H9 (cell line): ENCODE measurements around the gene PRPS2. TPM values are rescaled to one million over a fixed set of nuclear protein-coding genes. Genes with fewer than 3 reads are reported as not detected.

Source experiments
- DNase-seq: peaks from one replicate; pipeline ENCODE4 v3.0.0-alpha.2; 2017
- H2AFZ ChIP-seq: one replicate; pipeline ENCODE4 v1.6.1; 2013; ENCODE audit warnings: mild to moderate bottlenecking, low read length, control low read depth, moderate library complexity
- H2AK5ac ChIP-seq: 2 replicates; pipeline ENCODE4 v1.6.1; 2013; ENCODE audit warnings: low read length, control low read depth, mixed read lengths; ENCODE audit not compliant: insufficient read length
- H2BK120ac ChIP-seq: one replicate; pipeline ENCODE4 v1.6.1; 2013; ENCODE audit warnings: low read depth, mild to moderate bottlenecking, low read length, control low read depth, inconsistent platforms; ENCODE audit not compliant: poor library complexity, severe bottlenecking
- H2BK12ac ChIP-seq: 2 replicates; pipeline ENCODE4 v1.6.1; 2013; ENCODE audit warnings: low read length, control low read depth, mixed read lengths, low read depth; ENCODE audit not compliant: insufficient read length
- H2BK15ac ChIP-seq: 2 replicates; pipeline ENCODE4 v1.6.1; 2013; ENCODE audit warnings: low read depth, low read length, control low read depth
- H2BK20ac ChIP-seq: one replicate; pipeline ENCODE4 v1.6.1; 2013; ENCODE audit warnings: low read depth, mild to moderate bottlenecking, low read length, control low read depth, inconsistent platforms; ENCODE audit not compliant: poor library complexity, severe bottlenecking
- H2BK5ac ChIP-seq: 2 replicates; pipeline ENCODE4 v1.6.1; 2013; ENCODE audit warnings: low read length, control low read depth, mixed read lengths; ENCODE audit not compliant: insufficient read length
- H3K14ac ChIP-seq: 2 replicates; pipeline ENCODE4 v1.6.1; 2013; ENCODE audit warnings: low read length, control low read depth; ENCODE audit not compliant: insufficient read depth
- H3K18ac ChIP-seq: 2 replicates; pipeline ENCODE4 v1.6.1; 2013; ENCODE audit warnings: low read depth, mild to moderate bottlenecking, mixed read lengths, low read length, control low read depth; ENCODE audit not compliant: insufficient read length
- H3K23ac ChIP-seq: 2 replicates; pipeline ENCODE4 v1.6.1; 2013; ENCODE audit warnings: low read length, control low read depth, mixed read lengths, low read depth; ENCODE audit not compliant: insufficient read length
- H3K23me2 ChIP-seq: 2 replicates; pipeline ENCODE4 v1.6.1; 2013; ENCODE audit warnings: low read depth, mild to moderate bottlenecking, mixed read lengths, low read length, control low read depth; ENCODE audit not compliant: insufficient read length, poor library complexity, severe bottlenecking
- H3K27ac ChIP-seq: 2 replicates; pipeline ENCODE4 v1.5.1; 2013; ENCODE audit warnings: low read length, control low read depth, mixed read lengths, low read depth; ENCODE audit not compliant: insufficient read length
- H3K27me3 ChIP-seq: 2 replicates; pipeline ENCODE4 v1.6.1; 2013; ENCODE audit warnings: low read length, control low read depth, inconsistent platforms; ENCODE audit not compliant: insufficient read depth
- H3K4ac ChIP-seq: 2 replicates; pipeline ENCODE4 v1.6.1; 2013; ENCODE audit warnings: low read depth, mild to moderate bottlenecking, control low read depth, inconsistent platforms, low read length, moderate library complexity
- H3K4me1 ChIP-seq: 2 replicates; pipeline ENCODE4 v1.6.1; 2013; ENCODE audit warnings: low read length, control low read depth, inconsistent platforms; ENCODE audit not compliant: insufficient read depth
- H3K4me2 ChIP-seq: 2 replicates; pipeline ENCODE4 v1.6.1; 2013; ENCODE audit warnings: low read length, control low read depth, mixed read lengths; ENCODE audit not compliant: insufficient read length, insufficient read depth
- H3K56ac ChIP-seq: 2 replicates; pipeline ENCODE4 v1.6.1; 2013; ENCODE audit warnings: low read depth, mild to moderate bottlenecking, mixed read lengths, low read length, control low read depth; ENCODE audit not compliant: insufficient read length
- H3K79me1 ChIP-seq: 2 replicates; pipeline ENCODE4 v1.6.1; 2013; ENCODE audit warnings: low read depth, mild to moderate bottlenecking, moderate library complexity, low read length, control low read depth, inconsistent platforms; ENCODE audit not compliant: insufficient read depth, poor library complexity, severe bottlenecking
- H3K79me2 ChIP-seq: 2 replicates; pipeline ENCODE4 v1.6.1; 2013; ENCODE audit warnings: low read length, control low read depth, inconsistent platforms; ENCODE audit not compliant: insufficient read depth
- H3K9ac ChIP-seq: 2 replicates; pipeline ENCODE4 v1.6.1; 2013; ENCODE audit warnings: low read length, control low read depth, mixed read lengths; ENCODE audit not compliant: insufficient read length; ENCODE audit errors: extremely low read depth
- H3K9me3 ChIP-seq: one replicate; pipeline ENCODE4 v1.6.1; 2013; ENCODE audit warnings: low read depth, low read length, inconsistent platforms; ENCODE audit not compliant: control insufficient read depth
- H3T11ph ChIP-seq: one replicate; pipeline ENCODE4 v1.6.1; 2013; ENCODE audit warnings: mild to moderate bottlenecking, low read length, control low read depth, inconsistent platforms
- H4K20me1 ChIP-seq: one replicate; pipeline ENCODE4 v1.6.1; 2013; ENCODE audit not compliant: control insufficient read depth, insufficient read length, insufficient read depth
- H4K5ac ChIP-seq: 2 replicates; pipeline ENCODE4 v1.6.1; 2013; ENCODE audit warnings: low read depth, mild to moderate bottlenecking, mixed read lengths, low read length, control low read depth; ENCODE audit not compliant: insufficient read length
- H4K8ac ChIP-seq: replicated peaks from 2 replicates; pipeline ENCODE4 v1.6.1; 2013; ENCODE audit warnings: low read length, control low read depth, mixed read lengths, low read depth; ENCODE audit not compliant: insufficient read length
- H4K91ac ChIP-seq: 2 replicates; pipeline ENCODE4 v1.6.1; 2013; ENCODE audit warnings: low read depth, mild to moderate bottlenecking, moderate library complexity, mixed read lengths, low read length, control low read depth; ENCODE audit not compliant: insufficient read length
- H3K27ac Mint-ChIP-seq, 3 experiments: 2 replicates in 2 of 3; 3 replicates in 1 of 3; pipeline ENCODE4 v1.8.0; 2020 to 2021; ENCODE audit warnings: mixed read lengths in 3 of 3, mild to moderate bottlenecking in 1 of 3, moderate library complexity in 1 of 3
- H3K27me3 Mint-ChIP-seq: 2 replicates; pipeline ENCODE4 v1.8.0; 2021; ENCODE audit warnings: low read depth, mild to moderate bottlenecking, moderate library complexity, mixed read lengths
- H3K36me3 Mint-ChIP-seq, 3 experiments: 2 replicates in 2 of 3; 3 replicates in 1 of 3; pipeline ENCODE4 v1.8.0; 2020 to 2021; ENCODE audit warnings: low read depth in 3 of 3, mixed read lengths in 3 of 3; ENCODE audit not compliant: insufficient read depth in 1 of 3
- H3K4me1 Mint-ChIP-seq, 2 experiments: 2 replicates each; pipeline ENCODE4 v1.8.0; 2020; ENCODE audit warnings: mixed read lengths in 2 of 2
- H3K4me3 Mint-ChIP-seq, 2 experiments: 2 replicates in 1 of 2; 3 replicates in 1 of 2; pipeline ENCODE4 v1.8.0; 2020 to 2021; ENCODE audit warnings: mild to moderate bottlenecking in 2 of 2, mixed read lengths in 2 of 2, moderate library complexity in 1 of 2
- H3K9me3 Mint-ChIP-seq, 2 experiments: 2 replicates in 1 of 2; 3 replicates in 1 of 2; pipeline ENCODE4 v1.8.0; 2020; ENCODE audit warnings: mild to moderate bottlenecking in 2 of 2, mixed read lengths in 2 of 2, moderate library complexity in 1 of 2
- WGBS: extraction: QIAGEN DNeasy Blood & Tissue Kit; methylation state at CpG from one replicate; pipeline ENCODE4 v1.1.7; 2013; ENCODE audit warnings: missing lambda C conversion rate, low lambda C conversion rate, mixed read lengths; ENCODE audit not compliant: insufficient read length; ENCODE audit errors: extremely low coverage; 5-methylcytosine and 5-hydroxymethylcytosine counted together
- total RNA-seq: library from RNA; stranded (reverse); gene quantifications from 2 replicates; pipeline ENCODE4 v1.2.1, GENCODE V29; 2021
- TF ChIP-seq, protein P1 (sequence below): fragments of 200-600 bp; sonication (generic); conservative IDR thresholded peaks from 3 replicates; pipeline ENCODE4 v1.8.0; 2021; ENCODE audit warnings: antibody characterized with exemption, mild to moderate bottlenecking

Gene PRPS2
- total RNA-seq, 1 experiment from 2014 or later, result 28.0 TPM

- H3K79me1 ChIP-seq, result no peaks in the 10 kb centered on the region
- H3K9me3 ChIP-seq, result peaks cover 5% of the 10 kb centered on the region
- no peaks in the 10 kb centered on the region for H3K23me2 ChIP-seq
- TF ChIP-seq, protein P1, sequence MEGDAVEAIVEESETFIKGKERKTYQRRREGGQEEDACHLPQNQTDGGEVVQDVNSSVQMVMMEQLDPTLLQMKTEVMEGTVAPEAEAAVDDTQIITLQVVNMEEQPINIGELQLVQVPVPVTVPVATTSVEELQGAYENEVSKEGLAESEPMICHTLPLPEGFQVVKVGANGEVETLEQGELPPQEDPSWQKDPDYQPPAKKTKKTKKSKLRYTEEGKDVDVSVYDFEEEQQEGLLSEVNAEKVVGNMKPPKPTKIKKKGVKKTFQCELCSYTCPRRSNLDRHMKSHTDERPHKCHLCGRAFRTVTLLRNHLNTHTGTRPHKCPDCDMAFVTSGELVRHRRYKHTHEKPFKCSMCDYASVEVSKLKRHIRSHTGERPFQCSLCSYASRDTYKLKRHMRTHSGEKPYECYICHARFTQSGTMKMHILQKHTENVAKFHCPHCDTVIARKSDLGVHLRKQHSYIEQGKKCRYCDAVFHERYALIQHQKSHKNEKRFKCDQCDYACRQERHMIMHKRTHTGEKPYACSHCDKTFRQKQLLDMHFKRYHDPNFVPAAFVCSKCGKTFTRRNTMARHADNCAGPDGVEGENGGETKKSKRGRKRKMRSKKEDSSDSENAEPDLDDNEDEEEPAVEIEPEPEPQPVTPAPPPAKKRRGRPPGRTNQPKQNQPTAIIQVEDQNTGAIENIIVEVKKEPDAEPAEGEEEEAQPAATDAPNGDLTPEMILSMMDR, result no peak
- H3K4me1 ChIP-seq, result no peaks in the 10 kb centered on the region
- H3K79me2 ChIP-seq, result no peaks in the 10 kb centered on the region
- Mint-ChIP-seq H3K4me3 (no peak overlapping the region), H3K36me3 (peaks cover 2 to 9% (median 3%) of the 10 kb centered on the region in 3 experiments; a peak in 5 of 7 replicates), H3K27me3 (no peaks in the 10 kb centered on the region), H3K27ac (no peak overlapping the region), H3K9me3 (peaks cover 58 to 72% of the 10 kb centered on the region in 2 experiments), H3K4me1 (peaks cover 9 to 13% of the 10 kb centered on the region in 2 experiments)
- no peak overlapping the region for H3K18ac ChIP-seq
- no peaks in the 10 kb centered on the region for H3K27me3 ChIP-seq
- H2BK20ac ChIP-seq, result no peak overlapping the region
- no peak overlapping the region for H2AK5ac ChIP-seq
- H3K27ac ChIP-seq, result no peak overlapping the region
- H2BK12ac ChIP-seq, result no peak overlapping the region
- H3K14ac ChIP-seq, result no peak overlapping the region
- H3K56ac ChIP-seq, result no peak overlapping the region
- no peak overlapping the region for H2BK15ac ChIP-seq
- H4K8ac ChIP-seq, result no peak overlapping the region
- H3K4me2 ChIP-seq, result no peak overlapping the region
- DNase-seq, result no peak
- H4K20me1 ChIP-seq, result no peaks in the 10 kb centered on the region
- H2AFZ ChIP-seq, result no peak overlapping the region
- H3K4ac ChIP-seq, result no peak overlapping the region
- no peak overlapping the region for H3K9ac ChIP-seq
- no peak overlapping the region for H2BK5ac ChIP-seq
- WGBS, result no CpG with 5 or more reads among the region's 4 CpGs
- H3K23ac ChIP-seq, result no peak overlapping the region
- no peak overlapping the region for H4K91ac ChIP-seq
- no peak overlapping the region for H2BK120ac ChIP-seq
- H3T11ph ChIP-seq, result no peak overlapping the region
- no peak overlapping the region for H4K5ac ChIP-seq
These were observed 77.5 kb downstream of the PRPS2 start for GRCh38 chrX:12868747-12869146.
